Measurements from ENCODE around the gene NDUFB4.

The NDUFB4 gene

GRCh38 chr3:120563356-120564022 is 32.6 kb upstream of the NDUFB4 start:
- H3K27me3 Mint-ChIP-seq (ENCODE audit: low read depth) = no peaks in the 10 kb centered on the region
- no peaks in the 10 kb centered on the region for H3K36me3 Mint-ChIP-seq (ENCODE audit: low read depth)
- H3K27ac Mint-ChIP-seq = no peak overlapping the region
- H3K4me1 Mint-ChIP-seq = peaks cover 31% of the 10 kb centered on the region
- TF ChIP-seq CTCF (IDR thresholded peaks at IDR 0.05; ENCODE audit: unreplicated experiment in 3 of 3) = no peak
- no peaks in the 10 kb centered on the region for H3K9me3 Mint-ChIP-seq
- no peak overlapping the region for H3K4me3 Mint-ChIP-seq

- Mint-ChIP-seq H3K4me1 (peaks cover 15% of the 10 kb centered on the region), H3K9me3 (peaks cover 3% of the 10 kb centered on the region), H3K36me3 (ENCODE audit: low read depth) (no peaks in the 10 kb centered on the region), H3K27ac (peak overlapping the region; percentile 32 to 75 (median 73)), H3K4me3 (no peak overlapping the region), H3K27me3 (ENCODE audit: low read depth) (no peaks in the 10 kb centered on the region)
- TF ChIP-seq CTCF (IDR thresholded peaks at IDR 0.05; ENCODE audit: unreplicated experiment in 3 of 3) = no peak
Measured at GRCh38 chr3:120566243-120566975, 29.7 kb upstream of the NDUFB4 start.

GRCh38 chr3:120567370-120568201 is 28.6 kb upstream of the NDUFB4 start:
- Mint-ChIP-seq H3K4me3 (peak overlapping the region; percentile 31 to 57 (median 56)), H3K36me3 (ENCODE audit: low read depth) (no peaks in the 10 kb centered on the region), H3K27ac (peak overlapping the region; percentile 32 to 73 (median 68)), H3K4me1 (peaks cover 14% of the 10 kb centered on the region), H3K27me3 (ENCODE audit: low read depth) (no peaks in the 10 kb centered on the region), H3K9me3 (peaks cover 7% of the 10 kb centered on the region)
- peak; percentile 47 to 54 (median 52) for TF ChIP-seq CTCF (IDR thresholded peaks at IDR 0.05; ENCODE audit: unreplicated experiment in 3 of 3)

GRCh38 chr3:120568202-120568531 is 28.0 kb upstream of the NDUFB4 start:
- Mint-ChIP-seq H3K36me3 (ENCODE audit: low read depth) (no peaks in the 10 kb centered on the region), H3K27me3 (ENCODE audit: low read depth) (no peaks in the 10 kb centered on the region), H3K4me1 (peaks cover 14% of the 10 kb centered on the region)

GRCh38 chr3:120568598-120568997 is 27.5 kb upstream of the NDUFB4 start:
- Mint-ChIP-seq H3K4me3 (no peak overlapping the region), H3K4me1 (peaks cover 14% of the 10 kb centered on the region), H3K27ac (peak overlapping the region in 1 of 3 experiments; percentile 32), H3K27me3 (ENCODE audit: low read depth) (no peaks in the 10 kb centered on the region), H3K36me3 (ENCODE audit: low read depth) (no peaks in the 10 kb centered on the region), H3K9me3 (peaks cover 10% of the 10 kb centered on the region)
- no peak for TF ChIP-seq CTCF (IDR thresholded peaks at IDR 0.05; ENCODE audit: unreplicated experiment in 3 of 3)

More at GRCh38 chr3:120568202-120568531, 28.0 kb upstream of the NDUFB4 start:
- H3K4me3 Mint-ChIP-seq = no peak overlapping the region
- H3K27ac Mint-ChIP-seq = peak overlapping the region; percentile 32 to 68 (median 41)
- H3K9me3 Mint-ChIP-seq = peaks cover 10% of the 10 kb centered on the region
- TF ChIP-seq CTCF (IDR thresholded peaks at IDR 0.05; ENCODE audit: unreplicated experiment in 3 of 3) = no peak

Measured in nephron (organoid).